ENCODE results near the gene FNDC3B.

FNDC3B gene

GRCh38 chr3:172066880-172067796 lies 27.8 kb downstream of the FNDC3B start:
- H3K4me3 ChIP-seq (ENCODE audit: low read depth, low read length) = no peak overlapping the region
- TF ChIP-seq POLR2A (IDR thresholded peaks at IDR 0.05; ENCODE audit: extremely low read depth, insufficient read length) (no peak), MYC (IDR thresholded peaks at IDR 0.05; ENCODE audit: low read depth, low read length) (no peak), CTCF (IDR thresholded peaks at IDR 0.05; ENCODE audit: low read depth, low read length) (no peak), MAX (IDR thresholded peaks at IDR 0.05; ENCODE audit: low read depth, low read length) (no peak)
- DNase-seq (ENCODE audit: low read depth) = no peak

- no peak for DNase-seq (ENCODE audit: low read depth)
- no peak overlapping the region for H3K4me3 ChIP-seq (ENCODE audit: low read depth, low read length)
- TF ChIP-seq MAX (IDR thresholded peaks at IDR 0.05; ENCODE audit: low read depth, low read length) (no peak), POLR2A (IDR thresholded peaks at IDR 0.05; ENCODE audit: extremely low read depth, insufficient read length) (no peak), MYC (IDR thresholded peaks at IDR 0.05; ENCODE audit: low read depth, low read length) (no peak), CTCF (IDR thresholded peaks at IDR 0.05; ENCODE audit: low read depth, low read length) (no peak)
Observed at GRCh38 chr3:172067837-172068440, 28.6 kb downstream of the FNDC3B start.

- H3K4me3 ChIP-seq (ENCODE audit: low read depth, low read length) = no peak overlapping the region
Observed at GRCh38 chr3:172068977-172069376, 29.6 kb downstream of the FNDC3B start.

GRCh38 chr3:172069478-172069877 lies 30.1 kb downstream of the FNDC3B start:
- no peak overlapping the region for H3K4me3 ChIP-seq (ENCODE audit: low read depth, low read length)
- no peak for TF ChIP-seq CTCF (IDR thresholded peaks at IDR 0.05; ENCODE audit: low read depth, low read length)
- no peak for TF ChIP-seq MAX (IDR thresholded peaks at IDR 0.05; ENCODE audit: low read depth, low read length)
- TF ChIP-seq MYC (IDR thresholded peaks at IDR 0.05; ENCODE audit: low read depth, low read length) = no peak
- TF ChIP-seq POLR2A (IDR thresholded peaks at IDR 0.05; ENCODE audit: extremely low read depth, insufficient read length) = no peak
- DNase-seq (ENCODE audit: low read depth) = no peak

More at GRCh38 chr3:172068977-172069376, 29.6 kb downstream of the FNDC3B start:
- no peak for DNase-seq (ENCODE audit: low read depth)
- TF ChIP-seq POLR2A (IDR thresholded peaks at IDR 0.05; ENCODE audit: extremely low read depth, insufficient read length) (no peak), MYC (IDR thresholded peaks at IDR 0.05; ENCODE audit: low read depth, low read length) (no peak), CTCF (IDR thresholded peaks at IDR 0.05; ENCODE audit: low read depth, low read length) (no peak), MAX (IDR thresholded peaks at IDR 0.05; ENCODE audit: low read depth, low read length) (no peak)

- TF ChIP-seq MAX (IDR thresholded peaks at IDR 0.05; ENCODE audit: low read depth, low read length) = no peak
- no peak for TF ChIP-seq CTCF (IDR thresholded peaks at IDR 0.05; ENCODE audit: low read depth, low read length)
- no peak for TF ChIP-seq MYC (IDR thresholded peaks at IDR 0.05; ENCODE audit: low read depth, low read length)
- TF ChIP-seq POLR2A (IDR thresholded peaks at IDR 0.05; ENCODE audit: extremely low read depth, insufficient read length) = no peak
- DNase-seq (ENCODE audit: low read depth) = no peak
- no peak overlapping the region for H3K4me3 ChIP-seq (ENCODE audit: low read depth, low read length)
Observed at GRCh38 chr3:172070269-172070668, 30.9 kb downstream of the FNDC3B start.
